Calu3 (cell line): ENCODE results near the gene IGF1R. TPM values are rescaled to one million over a fixed set of nuclear protein-coding genes. Genes with fewer than 3 reads are reported as not detected.

Source experiments
- BruUV-seq: library from RNA; stranded (reverse); fragments of 400-500 nt; replicated peaks from 2 replicates; lab custom pipeline; 2021; lab: Mats Ljungman, UMichigan
- CTCF ChIA-PET: fragments of 300-600 bp; sonication (Branson Sonifier 250); formaldehyde crosslinking; loops from one replicate; lab custom pipeline; 2022; ENCODE audit warnings: antibody characterized with exemption; lab: Charles Lee
- DNase-seq: peaks from one replicate; pipeline ENCODE4 v3.0.0; 2022
- H3K27ac Mint-ChIP-seq: one replicate; pipeline ENCODE4 v1.8.0; 2022; ENCODE audit warnings: mixed read lengths; ENCODE audit not compliant: unreplicated experiment
- H3K27me3 Mint-ChIP-seq: one replicate; pipeline ENCODE4 v1.8.0; 2022; ENCODE audit warnings: mixed read lengths; ENCODE audit not compliant: unreplicated experiment
- H3K36me3 Mint-ChIP-seq: one replicate; pipeline ENCODE4 v1.8.0; 2022; ENCODE audit warnings: mild to moderate bottlenecking, moderate library complexity, mixed read lengths; ENCODE audit not compliant: insufficient read depth, unreplicated experiment
- H3K4me1 Mint-ChIP-seq: one replicate; pipeline ENCODE4 v1.8.0; 2022; ENCODE audit warnings: mild to moderate bottlenecking, low read depth, mixed read lengths; ENCODE audit not compliant: unreplicated experiment
- H3K4me3 Mint-ChIP-seq: one replicate; pipeline ENCODE4 v1.8.0; 2022; ENCODE audit warnings: mild to moderate bottlenecking, low read depth, moderate library complexity, mixed read lengths; ENCODE audit not compliant: unreplicated experiment
- H3K9me3 Mint-ChIP-seq: one replicate; pipeline ENCODE4 v1.8.0; 2022; ENCODE audit warnings: low read depth, mixed read lengths; ENCODE audit not compliant: unreplicated experiment
- intact Hi-C: fragments of 100-400 bp; cut with micrococcal nuclease; formaldehyde crosslinking; loops from one replicate; pipeline ENCODE4 v1.10.0; 2022; ENCODE audit not compliant: unreplicated experiment
- total RNA-seq: library from RNA; stranded (reverse); gene quantifications from 2 replicates; pipeline ENCODE4 v1.2.3, GENCODE V29; 2022
- TF ChIP-seq, protein P1 (sequence below): fragments of 200-600 bp; IDR thresholded peaks from one replicate; pipeline ENCODE4 v1.8.0; 2022; ENCODE audit warnings: antibody characterized with exemption; ENCODE audit not compliant: unreplicated experiment

IGF1R gene
- total RNA-seq, 1 experiment from 2014 or later, result 73.9 TPM

DNA sequence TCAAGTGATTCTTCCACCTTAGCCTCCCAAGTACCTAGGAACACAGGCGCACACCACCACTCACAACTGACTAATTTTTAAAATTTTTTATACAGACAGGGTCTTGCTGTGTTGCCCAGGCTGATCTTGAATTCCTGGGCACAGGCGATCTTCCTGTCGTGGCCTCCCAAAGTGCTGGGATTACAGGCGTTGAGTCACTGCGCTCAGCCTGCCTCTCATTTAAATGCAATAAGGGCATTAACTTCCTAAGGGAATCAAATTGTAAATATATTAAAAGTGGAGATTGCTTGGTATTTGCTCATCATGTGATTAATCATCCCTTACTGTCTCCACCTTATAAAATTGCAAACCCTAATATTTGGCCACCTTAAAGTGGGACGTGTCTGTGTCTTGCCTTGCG is 294.1 kb downstream of the IGF1R start:
- Mint-ChIP-seq H3K9me3 (no peaks in the 10 kb centered on the region), H3K36me3 (peaks cover 3% of the 10 kb centered on the region), H3K27ac (no peak overlapping the region), H3K4me3 (no peak overlapping the region), H3K4me1 (no peaks in the 10 kb centered on the region), H3K27me3 (no peaks in the 10 kb centered on the region)
- CTCF ChIA-PET, result no interaction called here
- DNase-seq, result no peak
- BruUV-seq, result no TSS peak
- intact Hi-C loops, result no loop called here
- TF ChIP-seq, protein P1, sequence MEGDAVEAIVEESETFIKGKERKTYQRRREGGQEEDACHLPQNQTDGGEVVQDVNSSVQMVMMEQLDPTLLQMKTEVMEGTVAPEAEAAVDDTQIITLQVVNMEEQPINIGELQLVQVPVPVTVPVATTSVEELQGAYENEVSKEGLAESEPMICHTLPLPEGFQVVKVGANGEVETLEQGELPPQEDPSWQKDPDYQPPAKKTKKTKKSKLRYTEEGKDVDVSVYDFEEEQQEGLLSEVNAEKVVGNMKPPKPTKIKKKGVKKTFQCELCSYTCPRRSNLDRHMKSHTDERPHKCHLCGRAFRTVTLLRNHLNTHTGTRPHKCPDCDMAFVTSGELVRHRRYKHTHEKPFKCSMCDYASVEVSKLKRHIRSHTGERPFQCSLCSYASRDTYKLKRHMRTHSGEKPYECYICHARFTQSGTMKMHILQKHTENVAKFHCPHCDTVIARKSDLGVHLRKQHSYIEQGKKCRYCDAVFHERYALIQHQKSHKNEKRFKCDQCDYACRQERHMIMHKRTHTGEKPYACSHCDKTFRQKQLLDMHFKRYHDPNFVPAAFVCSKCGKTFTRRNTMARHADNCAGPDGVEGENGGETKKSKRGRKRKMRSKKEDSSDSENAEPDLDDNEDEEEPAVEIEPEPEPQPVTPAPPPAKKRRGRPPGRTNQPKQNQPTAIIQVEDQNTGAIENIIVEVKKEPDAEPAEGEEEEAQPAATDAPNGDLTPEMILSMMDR, result no peak

DNA sequence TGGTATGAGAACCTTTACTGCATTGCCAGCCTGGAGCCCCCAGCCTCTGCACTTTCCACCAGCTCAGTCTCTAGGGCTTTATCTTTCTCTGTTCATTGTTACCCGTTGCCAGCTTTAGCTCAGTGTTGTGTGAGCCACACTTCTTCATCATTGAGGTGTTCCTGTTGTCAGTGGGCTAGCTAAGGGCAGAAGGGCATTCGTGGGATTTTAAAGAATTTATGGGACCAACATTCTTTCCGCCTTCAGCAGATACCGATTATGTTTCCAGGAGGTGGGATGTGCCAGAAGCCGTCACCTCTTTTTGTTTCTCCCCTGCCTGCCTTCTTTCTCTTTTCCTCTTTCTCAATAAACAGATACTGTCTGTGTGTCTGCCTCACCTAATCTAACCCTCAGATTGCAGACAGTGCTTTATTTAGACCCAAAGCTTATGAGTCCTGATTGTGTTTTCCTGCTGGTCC is 294.7 kb downstream of the IGF1R start:
- Mint-ChIP-seq H3K4me1 (no peaks in the 10 kb centered on the region), H3K4me3 (no peak overlapping the region), H3K9me3 (no peaks in the 10 kb centered on the region), H3K27me3 (no peaks in the 10 kb centered on the region), H3K36me3 (no peaks in the 10 kb centered on the region), H3K27ac (no peak overlapping the region)
- CTCF ChIA-PET, result no interaction called here
- no peak for DNase-seq
- intact Hi-C loops, result no loop called here
- TF ChIP-seq, protein P1, result no peak
- BruUV-seq, result no TSS peak

DNA sequence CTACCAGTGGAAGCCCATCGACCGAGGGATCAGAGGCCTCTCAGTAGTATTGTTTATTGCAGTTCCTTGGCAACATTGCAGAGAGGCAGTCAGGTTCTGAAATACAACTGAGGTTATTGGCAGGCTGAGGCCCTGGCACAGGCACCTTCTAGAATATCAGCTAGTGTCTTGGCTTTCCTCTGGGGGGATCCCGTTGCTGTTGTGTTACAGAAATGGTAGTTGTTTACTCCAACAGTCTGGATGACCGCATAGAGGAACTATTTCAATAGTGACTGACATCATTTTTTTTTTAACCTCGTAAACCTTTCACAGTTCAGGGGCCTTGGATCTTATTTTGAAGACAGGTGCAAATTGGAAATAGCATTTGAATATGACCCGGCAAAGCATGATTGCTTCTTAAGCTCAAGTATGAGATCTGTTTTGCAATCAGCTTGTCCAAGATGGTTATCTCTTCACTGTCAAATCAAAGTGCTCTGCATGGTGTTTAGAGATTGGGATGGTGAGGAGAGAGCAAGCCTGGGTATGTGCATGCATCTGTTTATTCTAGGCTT is 295.3 kb downstream of the IGF1R start:
- intact Hi-C loops, result no loop called here

DNA sequence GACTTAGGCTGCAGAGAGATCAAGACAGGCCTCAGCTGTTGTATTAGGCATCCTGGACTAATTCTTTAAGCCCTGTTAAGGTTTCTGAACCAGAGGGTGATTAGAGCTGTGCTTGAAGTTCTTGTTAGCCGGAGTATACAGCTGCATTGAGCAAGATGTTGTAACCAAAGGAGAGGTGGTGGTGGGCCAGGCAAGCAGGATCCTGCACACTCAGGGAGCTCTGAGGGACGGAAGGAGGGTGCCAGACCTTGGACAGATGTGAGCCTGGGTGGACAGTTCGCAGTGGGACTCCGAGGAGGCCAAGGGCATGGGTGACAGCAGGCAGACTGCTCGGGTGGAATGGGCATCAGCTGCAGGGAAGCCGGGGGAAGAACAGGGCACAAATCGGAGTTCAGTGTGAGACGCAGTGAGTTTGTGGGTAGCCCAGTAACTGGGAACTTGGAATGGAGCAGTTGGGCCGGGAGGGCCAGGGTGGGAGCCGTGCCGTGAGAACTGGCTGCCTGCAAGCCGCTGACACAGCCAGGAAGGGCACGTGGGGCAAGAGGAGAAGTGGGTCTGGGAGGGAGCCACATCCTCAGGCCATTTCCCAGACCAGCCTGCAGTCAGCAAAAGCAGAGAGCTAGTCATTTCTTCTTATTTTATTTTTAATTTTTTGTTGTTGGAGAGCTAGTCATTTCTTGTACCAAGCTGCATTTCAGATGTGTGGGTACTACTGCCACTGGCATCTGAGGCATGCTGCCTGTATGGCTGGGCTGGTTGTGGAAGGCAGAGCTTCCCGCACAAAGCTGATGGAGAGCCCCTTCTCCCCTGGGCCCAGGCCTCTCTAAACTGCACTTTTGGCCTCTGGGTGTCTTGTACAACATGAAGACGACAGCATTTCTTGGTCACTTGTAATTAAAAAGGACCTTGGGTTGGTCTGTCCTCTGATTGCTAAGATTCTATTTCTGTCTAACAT is 298.2 kb downstream of the IGF1R start:
- no peaks in the 10 kb centered on the region for H3K4me1 Mint-ChIP-seq
- H3K36me3 Mint-ChIP-seq, result no peaks in the 10 kb centered on the region
- no peak overlapping the region for H3K4me3 Mint-ChIP-seq
- no TSS peak for BruUV-seq
- no peaks in the 10 kb centered on the region for H3K9me3 Mint-ChIP-seq
- CTCF ChIA-PET, result no interaction called here
- H3K27ac Mint-ChIP-seq, result no peak overlapping the region
- no peaks in the 10 kb centered on the region for H3K27me3 Mint-ChIP-seq
- intact Hi-C loops, result no loop called here
- no peak for DNase-seq
- TF ChIP-seq, protein P1, result no peak

More for the DNA sequence above, 295.3 kb downstream of the IGF1R start:
- H3K36me3 Mint-ChIP-seq, result no peaks in the 10 kb centered on the region
- CTCF ChIA-PET, result no interaction called here
- no peak for DNase-seq
- BruUV-seq, result no TSS peak
- no peak overlapping the region for H3K27ac Mint-ChIP-seq
- no peak overlapping the region for H3K4me3 Mint-ChIP-seq
- H3K9me3 Mint-ChIP-seq, result no peaks in the 10 kb centered on the region
- TF ChIP-seq, protein P1, result no peak
- no peaks in the 10 kb centered on the region for H3K4me1 Mint-ChIP-seq
- no peaks in the 10 kb centered on the region for H3K27me3 Mint-ChIP-seq
